Stimulated activated memory B cell treated with anti-CD40 and anti-IgM and Interleukin-4, amounts not matched to agents 10 μg/mL and 1 μg/mL and 100 μg/mL, for 72 hours (primary cell): ENCODE measurements around the gene SLC6A19.
"Not testable (repeated sequence)": the region's sequence is repeated elsewhere in the genome, so short reads cannot be mapped to it uniquely, and the experiment has no call there.

ENCODE experiments used
- ATAC-seq: fragments of 150-1000 bp; cut with Tn5 transposase; 2 replicates; pipeline ENCODE4 v1.10.0; 2021
- H3K27ac Mint-ChIP-seq: one replicate; pipeline ENCODE4 v1.8.0; 2022; ENCODE audit warnings: mild to moderate bottlenecking, mixed read lengths
- H3K27me3 Mint-ChIP-seq: one replicate; pipeline ENCODE4 v1.8.0; 2022; ENCODE audit warnings: mixed read lengths
- H3K36me3 Mint-ChIP-seq: one replicate; pipeline ENCODE4 v1.8.0; 2022; ENCODE audit warnings: mixed read lengths
- H3K4me1 Mint-ChIP-seq: one replicate; pipeline ENCODE4 v1.8.0; 2022; ENCODE audit warnings: mixed read lengths
- H3K4me3 Mint-ChIP-seq: one replicate; pipeline ENCODE4 v1.8.0; 2022; ENCODE audit warnings: mild to moderate bottlenecking, moderate library complexity, mixed read lengths
- H3K9me3 Mint-ChIP-seq: one replicate; pipeline ENCODE4 v1.8.0; 2022; ENCODE audit warnings: mixed read lengths

Gene SLC6A19

DNA sequence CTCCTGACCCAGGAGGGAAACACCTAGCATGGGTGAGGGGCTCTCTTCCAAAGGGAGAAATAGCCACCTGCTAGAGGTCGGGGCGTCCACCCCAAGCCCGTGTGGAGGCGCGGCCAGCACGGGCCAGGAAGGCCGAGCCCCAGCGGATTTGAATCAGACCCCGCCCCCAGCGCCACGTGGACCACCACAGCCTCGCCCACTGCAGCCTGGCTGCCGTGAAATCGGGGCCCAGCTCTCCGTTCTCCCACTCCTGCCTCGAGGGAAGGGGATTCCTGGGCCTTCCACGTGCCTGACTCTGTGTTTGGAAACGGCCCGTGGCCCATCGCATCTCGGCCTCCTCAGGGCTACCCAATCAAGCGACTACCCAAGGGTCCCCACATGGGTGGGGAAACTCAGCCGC is 55.4 kb downstream of the SLC6A19 start:
- no peak overlapping the region for H3K4me3 Mint-ChIP-seq
- H3K9me3 Mint-ChIP-seq: no peaks in the 10 kb centered on the region
- H3K4me1 Mint-ChIP-seq: peaks cover 9% of the 10 kb centered on the region
- peaks cover 9% of the 10 kb centered on the region for H3K27me3 Mint-ChIP-seq
- H3K36me3 Mint-ChIP-seq: no peaks in the 10 kb centered on the region
- ATAC-seq: no peak
- no peak overlapping the region for H3K27ac Mint-ChIP-seq

DNA sequence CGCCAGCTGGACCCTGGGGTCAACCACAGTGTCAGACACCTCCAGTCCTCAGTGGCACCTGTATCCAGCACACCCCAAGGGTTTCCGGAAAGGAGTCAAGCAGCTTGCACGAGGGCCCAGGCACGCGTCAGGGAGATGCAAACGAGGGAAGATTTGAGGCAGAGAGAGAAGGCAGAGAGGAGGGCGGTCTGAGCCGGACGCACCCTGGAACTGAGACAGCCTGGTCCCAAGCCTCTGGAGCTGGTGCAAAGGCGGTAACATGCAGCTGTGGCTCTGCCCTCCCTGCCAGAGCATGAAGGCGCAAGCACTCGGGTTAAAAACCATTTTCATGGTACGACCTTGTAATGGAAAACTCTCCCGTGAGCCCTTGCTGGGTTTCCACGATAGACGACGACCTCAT is 56.0 kb downstream of the SLC6A19 start:
- peaks cover 9% of the 10 kb centered on the region for H3K27me3 Mint-ChIP-seq
- no peak overlapping the region for H3K4me3 Mint-ChIP-seq
- ATAC-seq: no peak
- H3K36me3 Mint-ChIP-seq: no peaks in the 10 kb centered on the region
- H3K9me3 Mint-ChIP-seq: no peaks in the 10 kb centered on the region
- peaks cover 9% of the 10 kb centered on the region for H3K4me1 Mint-ChIP-seq
- no peak overlapping the region for H3K27ac Mint-ChIP-seq

DNA sequence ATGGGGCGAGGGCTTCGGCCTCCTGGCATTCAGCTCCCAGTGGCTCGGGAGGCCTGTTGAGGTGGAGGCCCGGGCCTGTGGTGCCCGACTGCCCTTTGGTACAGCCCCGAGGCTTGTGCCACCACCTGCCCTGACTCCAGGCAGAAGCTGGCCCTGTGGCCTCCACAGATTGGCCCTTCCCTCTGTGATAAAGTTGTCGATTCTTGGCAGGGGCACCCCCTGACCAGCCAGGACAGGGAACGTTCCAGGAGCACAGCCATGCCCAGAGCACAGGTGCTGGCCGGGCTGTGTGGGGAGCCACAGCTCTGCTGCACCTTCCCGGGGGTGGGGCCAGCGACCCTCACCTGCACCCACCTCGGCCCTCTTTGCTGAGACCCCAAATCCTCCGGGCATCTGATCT is 56.4 kb downstream of the SLC6A19 start:
- ATAC-seq: no peak
- Mint-ChIP-seq H3K9me3 (no peaks in the 10 kb centered on the region), H3K4me3 (no peak overlapping the region), H3K36me3 (no peaks in the 10 kb centered on the region), H3K27ac (no peak overlapping the region), H3K27me3 (peaks cover 9% of the 10 kb centered on the region), H3K4me1 (peaks cover 9% of the 10 kb centered on the region)

DNA sequence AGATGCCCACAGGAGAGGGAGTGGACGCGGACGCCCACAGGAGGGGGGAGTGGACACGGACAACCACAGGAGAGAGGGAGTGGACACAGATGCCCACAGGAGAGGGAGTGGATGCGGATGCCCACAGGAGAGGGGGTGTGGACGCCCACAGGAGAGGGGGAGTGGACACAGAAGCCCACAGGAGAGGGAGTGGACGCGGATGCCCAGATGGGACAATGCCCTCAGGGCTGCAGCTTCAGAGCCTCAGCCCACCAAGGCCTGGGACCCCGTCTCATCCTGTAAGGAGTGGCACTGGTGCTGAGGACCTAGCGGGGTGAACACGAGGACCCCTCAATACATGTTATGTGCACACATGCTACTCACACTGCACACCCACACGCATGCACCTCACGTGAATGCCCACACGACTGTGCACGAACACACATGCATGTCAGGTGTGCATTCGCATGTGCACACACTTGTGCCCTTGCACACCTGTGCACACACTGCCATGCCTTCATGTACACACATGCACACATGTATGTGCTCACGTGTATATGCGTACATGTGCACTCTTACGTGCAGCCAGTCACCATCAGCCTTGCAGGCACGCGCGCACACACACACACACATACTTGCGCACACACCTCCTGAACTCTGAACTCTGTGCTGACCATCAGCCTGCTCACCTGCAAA is 58.5 kb downstream of the SLC6A19 start:
- no peak overlapping the region for H3K4me3 Mint-ChIP-seq
- peaks cover 4% of the 10 kb centered on the region for H3K4me1 Mint-ChIP-seq
- H3K27me3 Mint-ChIP-seq: peaks cover 9% of the 10 kb centered on the region
- no peaks in the 10 kb centered on the region for H3K36me3 Mint-ChIP-seq
- no peak for ATAC-seq
- H3K9me3 Mint-ChIP-seq: no peaks in the 10 kb centered on the region
- no peak overlapping the region for H3K27ac Mint-ChIP-seq

DNA sequence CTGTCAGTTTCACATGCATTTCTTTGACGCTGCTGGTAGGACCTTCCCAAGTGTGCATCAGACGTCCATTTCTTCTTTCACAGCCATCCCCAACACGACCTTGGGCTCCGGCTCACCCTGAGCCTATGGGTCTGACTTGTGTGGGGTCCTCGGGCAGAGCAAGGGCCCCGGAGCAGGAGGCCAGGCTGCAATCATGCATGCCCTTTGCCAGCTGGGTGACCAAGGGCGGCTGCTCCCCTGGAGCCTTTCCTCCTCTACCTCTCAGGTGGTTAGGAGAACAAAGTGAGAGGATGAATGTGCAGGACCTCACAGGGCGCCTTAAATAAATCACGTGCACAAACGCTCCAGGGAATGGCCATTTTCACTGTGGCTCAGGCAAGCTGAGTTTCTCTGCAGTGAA is 60.2 kb downstream of the SLC6A19 start:
- Mint-ChIP-seq H3K4me3 (no peak overlapping the region), H3K9me3 (no peaks in the 10 kb centered on the region), H3K27me3 (peaks cover 9% of the 10 kb centered on the region), H3K27ac (no peak overlapping the region), H3K4me1 (no peaks in the 10 kb centered on the region), H3K36me3 (no peaks in the 10 kb centered on the region)
- ATAC-seq: no peak

DNA sequence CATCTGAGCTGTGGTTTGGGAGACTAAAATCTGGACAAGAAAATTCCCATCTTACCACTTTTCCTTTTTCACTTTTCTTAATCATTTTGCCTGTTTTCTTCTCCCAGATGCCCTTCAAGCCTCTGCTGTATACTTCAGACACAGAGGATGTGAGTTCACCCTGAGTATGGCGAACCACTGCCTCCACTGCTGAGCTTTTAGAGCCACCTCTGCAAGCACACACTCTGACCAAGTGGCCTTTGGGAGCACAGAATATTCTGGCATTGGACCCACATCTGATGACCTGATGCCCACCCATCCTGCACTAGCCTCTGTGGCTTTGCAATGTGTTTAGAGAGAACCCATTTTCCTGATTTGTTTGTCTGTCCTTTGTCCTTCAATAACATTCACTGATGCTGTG is 61.0 kb downstream of the SLC6A19 start:
- H3K27me3 Mint-ChIP-seq: peaks cover 9% of the 10 kb centered on the region
- no peaks in the 10 kb centered on the region for H3K4me1 Mint-ChIP-seq
- H3K36me3 Mint-ChIP-seq: no peaks in the 10 kb centered on the region
- H3K4me3 Mint-ChIP-seq: no peak overlapping the region
- no peak for ATAC-seq
- no peaks in the 10 kb centered on the region for H3K9me3 Mint-ChIP-seq
- no peak overlapping the region for H3K27ac Mint-ChIP-seq

DNA sequence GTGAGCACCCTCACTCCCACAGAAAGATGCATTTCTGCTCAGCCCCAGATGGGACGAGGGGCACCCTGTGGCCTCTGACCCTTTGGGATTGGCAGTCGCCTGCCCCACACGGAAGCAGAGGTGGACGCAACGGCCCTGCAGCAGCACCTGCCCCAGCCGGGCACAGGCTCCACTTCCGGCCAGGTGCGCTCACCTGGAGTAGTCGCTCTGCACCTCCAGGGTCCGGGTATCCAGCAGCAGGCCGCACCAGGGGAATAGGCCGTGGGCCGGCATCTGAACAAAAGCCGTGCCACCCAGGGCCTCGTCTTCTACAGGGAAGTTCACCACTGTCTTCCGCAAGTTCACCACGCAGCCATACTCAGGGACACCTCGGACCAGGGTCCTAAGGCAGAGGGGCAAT is 62.8 kb downstream of the SLC6A19 start:
- no peaks in the 10 kb centered on the region for H3K4me1 Mint-ChIP-seq

DNA sequence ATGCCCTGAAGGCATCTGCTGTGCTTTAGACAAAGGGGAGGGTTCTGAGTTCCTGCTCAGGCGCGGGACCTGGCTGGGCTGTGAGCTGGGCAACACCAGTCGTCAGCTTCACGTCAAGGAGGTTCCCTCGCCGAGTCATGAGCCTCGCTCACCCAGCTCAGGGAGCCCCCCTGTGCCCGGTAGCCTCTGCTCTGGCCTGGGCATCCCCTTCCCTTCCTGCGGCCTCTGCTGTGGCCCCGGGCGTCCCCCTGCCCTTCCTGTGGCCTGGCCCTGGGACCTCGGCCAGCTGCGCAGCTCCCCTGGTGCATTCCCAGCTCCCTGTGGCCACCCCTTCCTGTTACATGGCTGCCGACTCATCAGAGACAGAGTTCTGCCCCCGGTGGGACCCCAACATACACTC is 63.6 kb downstream of the SLC6A19 start:
- H3K36me3 Mint-ChIP-seq: no peaks in the 10 kb centered on the region
- no peak for ATAC-seq
- no peaks in the 10 kb centered on the region for H3K27me3 Mint-ChIP-seq
- no peaks in the 10 kb centered on the region for H3K9me3 Mint-ChIP-seq
- H3K4me3 Mint-ChIP-seq: no peak overlapping the region
- no peaks in the 10 kb centered on the region for H3K4me1 Mint-ChIP-seq
- H3K27ac Mint-ChIP-seq: no peak overlapping the region

More for the DNA sequence above, 62.8 kb downstream of the SLC6A19 start:
- H3K4me3 Mint-ChIP-seq: no peak overlapping the region
- H3K27me3 Mint-ChIP-seq: no peaks in the 10 kb centered on the region
- H3K27ac Mint-ChIP-seq: no peak overlapping the region
- ATAC-seq: no peak
- no peaks in the 10 kb centered on the region for H3K9me3 Mint-ChIP-seq
- H3K36me3 Mint-ChIP-seq: no peaks in the 10 kb centered on the region

DNA sequence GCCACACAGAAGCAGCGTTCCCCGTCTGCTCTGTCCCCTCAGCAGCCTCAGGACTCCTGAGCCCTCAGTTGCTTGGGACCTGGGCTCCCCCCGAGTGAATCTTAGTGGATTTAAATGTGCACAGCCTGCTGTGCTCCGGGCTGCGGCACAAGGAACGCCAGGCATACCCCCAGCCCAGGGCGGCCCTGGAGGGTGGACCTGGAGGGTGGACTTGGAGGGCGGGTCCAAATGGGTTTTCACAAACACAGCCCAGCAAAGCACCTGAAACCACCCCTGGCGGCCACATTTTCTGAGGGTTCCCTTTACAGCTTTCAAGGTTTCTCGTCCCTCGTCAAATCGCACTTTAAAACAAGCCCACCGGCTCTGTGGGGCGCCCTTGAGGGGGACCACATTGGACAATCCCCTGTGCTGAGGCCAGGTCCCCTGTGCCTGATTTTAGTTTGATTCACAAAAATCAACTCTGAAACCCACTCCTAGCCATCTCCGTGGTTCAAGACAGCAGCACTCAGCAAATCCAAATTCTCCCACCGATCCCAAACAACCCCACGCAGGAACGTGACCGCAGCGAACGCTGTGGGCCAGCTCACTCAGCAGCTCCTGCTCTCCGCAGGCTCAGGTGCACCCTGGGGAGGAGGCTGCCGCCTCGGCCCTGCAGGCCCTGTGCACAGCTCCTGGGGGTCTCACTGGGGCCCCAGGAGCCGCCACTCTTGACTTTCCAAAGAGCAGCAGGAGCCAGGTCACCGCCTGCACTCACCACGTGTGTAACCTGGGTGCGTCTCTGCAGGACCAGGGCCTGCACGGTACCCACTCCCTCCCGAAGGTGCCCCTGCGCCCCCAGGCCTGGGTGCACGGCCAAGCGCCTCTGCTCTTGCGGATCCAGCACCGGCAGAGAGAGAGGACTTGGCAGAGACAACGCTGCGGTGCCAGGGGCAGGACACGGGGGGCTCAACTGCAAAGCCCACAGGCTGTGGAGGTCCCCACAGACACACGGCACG is 64.4 kb downstream of the SLC6A19 start:
- ATAC-seq: no peak
- Mint-ChIP-seq H3K27ac (no peak overlapping the region), H3K4me1 (no peaks in the 10 kb centered on the region), H3K4me3 (no peak overlapping the region), H3K9me3 (no peaks in the 10 kb centered on the region), H3K27me3 (no peaks in the 10 kb centered on the region), H3K36me3 (no peaks in the 10 kb centered on the region)

DNA sequence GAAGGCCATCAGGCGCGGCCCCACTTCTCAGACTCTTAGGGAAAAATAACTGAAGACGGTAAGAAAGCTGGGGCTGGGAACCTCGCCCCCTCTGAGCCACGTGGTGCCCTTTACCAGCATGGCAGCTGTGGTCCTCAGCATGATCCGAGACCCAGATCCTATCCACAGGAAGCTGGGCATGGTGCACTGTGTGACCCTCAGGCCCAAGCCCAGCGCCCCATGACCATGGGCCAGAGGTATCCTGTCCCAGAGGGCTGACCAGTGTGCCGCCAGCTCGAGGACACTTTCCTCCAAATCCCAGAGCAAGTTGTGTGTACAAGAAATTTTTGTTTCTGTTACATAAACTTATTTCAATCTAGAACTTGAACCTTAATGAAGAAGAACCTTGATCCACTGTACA is 65.4 kb downstream of the SLC6A19 start:
- H3K4me3 Mint-ChIP-seq: no peak overlapping the region
- H3K9me3 Mint-ChIP-seq: no peaks in the 10 kb centered on the region
- H3K36me3 Mint-ChIP-seq: no peaks in the 10 kb centered on the region
- H3K4me1 Mint-ChIP-seq: no peaks in the 10 kb centered on the region
- H3K27me3 Mint-ChIP-seq: no peaks in the 10 kb centered on the region
- H3K27ac Mint-ChIP-seq: no peak overlapping the region
- no peak for ATAC-seq

DNA sequence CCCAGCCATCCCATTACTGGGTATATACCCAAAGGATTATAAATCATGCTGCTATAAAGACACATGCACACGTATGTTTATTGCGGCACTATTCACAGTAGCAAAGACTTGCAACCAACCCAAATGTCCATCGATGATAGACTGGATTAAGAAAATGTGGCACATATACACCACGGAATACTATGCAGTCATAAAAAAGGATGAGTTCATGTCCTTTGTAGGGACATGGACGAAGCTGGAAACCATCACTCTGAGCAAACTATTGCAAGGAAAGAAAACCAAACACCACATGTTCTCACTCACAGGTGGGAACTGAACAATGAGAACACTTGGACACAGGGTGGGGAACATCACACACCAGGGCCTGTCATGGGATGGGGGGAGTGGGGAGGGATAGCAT is 66.1 kb downstream of the SLC6A19 start:
- not testable (repeated sequence) for H3K9me3 Mint-ChIP-seq, H3K4me1 Mint-ChIP-seq, H3K4me3 Mint-ChIP-seq, H3K36me3 Mint-ChIP-seq, H3K27ac Mint-ChIP-seq, ATAC-seq, H3K27me3 Mint-ChIP-seq

DNA sequence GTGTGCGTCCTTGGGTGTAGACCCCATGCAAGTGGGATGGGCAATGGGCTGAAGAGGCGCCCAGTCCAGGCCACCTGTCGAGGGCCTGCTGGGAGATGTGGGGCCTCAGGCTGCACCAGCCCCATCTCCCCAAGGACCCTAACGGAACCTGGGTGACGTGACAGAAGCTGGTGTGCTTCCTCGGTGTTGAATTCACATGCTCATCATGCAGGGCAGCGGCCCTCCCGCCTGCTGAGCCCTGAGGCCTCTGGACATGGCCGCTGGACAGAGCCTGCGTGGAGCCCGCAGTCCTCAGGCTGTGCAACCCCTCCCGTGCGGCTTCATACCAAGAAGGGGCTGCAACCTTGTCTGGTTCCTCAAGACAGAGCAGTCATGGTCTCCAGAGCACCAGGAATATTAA is 66.7 kb downstream of the SLC6A19 start:
- Mint-ChIP-seq H3K27ac (no peak overlapping the region), H3K4me1 (no peaks in the 10 kb centered on the region), H3K4me3 (no peak overlapping the region), H3K9me3 (no peaks in the 10 kb centered on the region), H3K27me3 (no peaks in the 10 kb centered on the region), H3K36me3 (no peaks in the 10 kb centered on the region)
- ATAC-seq: no peak

DNA sequence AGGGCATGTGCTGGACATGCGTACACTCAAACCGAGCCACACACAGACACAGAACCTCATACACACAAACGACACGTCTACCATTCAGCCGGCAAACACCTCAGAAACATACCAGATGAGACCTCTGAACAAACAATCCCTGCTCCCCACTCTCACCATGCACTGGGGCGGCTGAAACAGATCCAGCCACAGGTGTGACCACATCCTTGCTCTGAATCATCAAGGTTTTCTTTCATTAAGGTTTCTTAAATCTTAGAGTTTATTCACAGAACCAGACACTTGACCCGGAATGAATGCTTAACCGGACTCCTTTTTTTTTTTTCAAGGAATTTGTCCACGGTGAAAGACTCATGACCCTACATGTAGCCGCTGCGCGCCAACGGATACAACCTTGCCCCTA is 67.3 kb downstream of the SLC6A19 start:
- H3K27ac Mint-ChIP-seq: no peak overlapping the region
- no peak for ATAC-seq
- H3K27me3 Mint-ChIP-seq: no peaks in the 10 kb centered on the region
- H3K4me3 Mint-ChIP-seq: no peak overlapping the region
- no peaks in the 10 kb centered on the region for H3K36me3 Mint-ChIP-seq
- no peaks in the 10 kb centered on the region for H3K4me1 Mint-ChIP-seq
- H3K9me3 Mint-ChIP-seq: no peaks in the 10 kb centered on the region

DNA sequence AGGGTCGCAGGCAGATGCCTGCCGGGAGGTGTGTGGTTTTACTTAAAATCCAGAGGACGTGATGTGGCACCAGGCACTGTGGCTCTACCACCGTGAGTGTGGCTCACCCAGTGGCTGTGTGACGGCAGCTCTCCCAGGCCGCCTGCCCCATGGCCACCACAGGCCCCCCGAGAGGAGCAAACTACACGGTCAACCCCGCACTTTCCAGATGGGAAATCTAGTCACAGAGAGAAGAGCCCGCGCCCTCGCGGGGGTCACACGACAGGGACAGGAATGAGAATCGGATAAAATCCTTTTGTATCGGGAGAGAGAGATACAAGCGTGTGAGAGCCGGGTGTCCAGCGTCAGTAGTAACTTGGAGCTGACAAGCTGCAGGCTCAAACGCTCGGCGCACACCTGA is 69.0 kb downstream of the SLC6A19 start:
- Mint-ChIP-seq H3K27ac (no peak overlapping the region), H3K4me3 (no peak overlapping the region), H3K9me3 (no peaks in the 10 kb centered on the region), H3K27me3 (no peaks in the 10 kb centered on the region), H3K4me1 (no peaks in the 10 kb centered on the region), H3K36me3 (no peaks in the 10 kb centered on the region)
- ATAC-seq: no peak

DNA sequence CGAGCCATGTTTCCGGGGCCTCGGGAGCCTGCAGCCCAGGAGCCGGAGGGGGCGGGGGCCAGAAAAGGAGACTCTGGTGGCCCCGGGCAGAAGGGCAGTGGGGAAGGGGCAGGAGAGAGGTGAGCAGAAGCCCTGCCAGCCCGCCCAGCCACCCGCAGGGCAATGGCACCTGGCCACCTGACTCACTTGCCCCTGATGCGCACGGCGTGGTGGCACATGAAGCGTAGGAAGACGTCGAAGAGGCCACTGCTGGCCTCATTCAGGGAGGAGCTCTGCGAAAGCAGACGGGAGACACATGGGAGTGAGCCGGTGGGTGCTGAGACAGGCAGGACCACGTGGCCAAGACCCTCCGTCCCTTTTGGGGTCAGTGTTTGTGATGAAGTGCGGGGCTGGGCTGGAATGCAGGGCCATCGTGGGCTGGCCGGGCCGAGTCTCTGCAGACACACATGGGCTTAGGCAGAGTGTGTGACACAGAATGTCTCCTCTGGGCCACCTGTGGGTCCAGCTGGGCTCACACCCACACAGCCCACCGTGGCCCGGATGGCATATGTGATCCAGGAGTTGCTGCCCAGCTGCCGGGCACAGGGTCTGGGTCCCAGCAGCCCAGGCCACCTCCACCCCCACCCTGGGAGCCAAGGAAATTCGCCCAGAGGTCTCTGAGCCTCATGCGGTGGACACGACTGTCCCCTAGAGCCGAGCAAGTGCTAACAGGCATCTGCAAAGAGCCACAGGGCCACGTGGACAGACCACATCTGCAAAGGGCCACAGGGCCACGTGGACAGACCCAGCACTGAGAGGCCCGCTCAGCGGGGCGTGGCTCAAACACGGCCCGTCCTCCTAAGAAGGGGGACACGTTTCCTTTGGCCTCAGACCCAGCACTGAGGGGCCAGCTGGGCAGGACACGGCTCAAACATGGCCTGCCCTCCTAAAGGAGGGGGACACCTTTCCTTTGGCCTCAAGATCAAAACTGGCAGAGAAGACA is 69.8 kb downstream of the SLC6A19 start:
- ATAC-seq: peak; percentile 35
- Mint-ChIP-seq H3K4me3 (no peak overlapping the region), H3K36me3 (no peaks in the 10 kb centered on the region), H3K27me3 (no peaks in the 10 kb centered on the region), H3K9me3 (no peaks in the 10 kb centered on the region), H3K27ac (no peak overlapping the region), H3K4me1 (no peaks in the 10 kb centered on the region)
